Neural cell (in vitro differentiated cells): ENCODE measurements around the gene OLFML2B. TPM values are rescaled to one million over a fixed set of nuclear protein-coding genes. Genes with fewer than 3 reads are reported as not detected.
"Not testable (repeated sequence)": the region's sequence is repeated elsewhere in the genome, so short reads cannot be mapped to it uniquely, and the experiment has no call there.

Experiments used
- H2AFZ ChIP-seq: fragments of 200-600, 300-800 bp; sonication (generic), shearing (Covaris generic); 2 replicates; pipeline ENCODE4 v1.6.0; 2014; ENCODE audit warnings: low read depth, mild to moderate bottlenecking, antibody characterized with exemption, low read length, moderate library complexity
- H3F3A ChIP-seq: fragments of 200-600 bp; shearing (Covaris generic); 2 replicates; pipeline ENCODE4 v1.6.1; 2016; ENCODE audit warnings: mild to moderate bottlenecking, moderate library complexity, mixed read lengths, antibody characterized with exemption, low read length; ENCODE audit not compliant: insufficient read depth, poor library complexity, severe bottlenecking
- H3K27ac ChIP-seq: fragments of 200-600, 300-800 bp; sonication (generic), shearing (Covaris generic); 2 replicates; pipeline ENCODE4 v1.5.1; 2014; ENCODE audit warnings: mild to moderate bottlenecking, low read length, moderate library complexity
- H3K27me3 ChIP-seq: fragments of 300-800, 200-600 bp; sonication (generic), shearing (Covaris generic); 2 replicates; pipeline ENCODE4 v1.6.0; 2014; ENCODE audit warnings: mild to moderate bottlenecking, low read depth, low read length, moderate library complexity; ENCODE audit not compliant: insufficient read depth
- H3K36me3 ChIP-seq: fragments of 300-800, 200-600 bp; sonication (generic), shearing (Covaris generic); 2 replicates; pipeline ENCODE4 v1.5.1; 2014; ENCODE audit warnings: mild to moderate bottlenecking, antibody characterized with exemption, low read length, moderate library complexity; ENCODE audit not compliant: insufficient read depth
- H3K4me2 ChIP-seq: fragments of 300-800, 200-600 bp; sonication (generic), shearing (Covaris generic); 2 replicates; pipeline ENCODE4 v1.6.0; 2014; ENCODE audit warnings: mild to moderate bottlenecking, low read length
- H3K4me3 ChIP-seq: fragments of 300-800, 200-600 bp; sonication (generic), shearing (Covaris generic); 2 replicates; pipeline ENCODE4 v1.5.1; 2014; ENCODE audit warnings: mild to moderate bottlenecking, low read length, moderate library complexity
- H3K79me2 ChIP-seq: fragments of 200-600 bp; shearing (Covaris generic); replicated peaks from 2 replicates; pipeline ENCODE4 v1.6.0; 2014; ENCODE audit warnings: mild to moderate bottlenecking, low read length, moderate library complexity; ENCODE audit not compliant: insufficient read depth
- H3K9ac ChIP-seq: fragments of 300-800, 200-600 bp; sonication (generic), shearing (Covaris generic); 2 replicates; pipeline ENCODE4 v1.6.1; 2016; ENCODE audit warnings: mild to moderate bottlenecking, low read length, mixed read lengths
- H3K9me2 ChIP-seq: fragments of 200-600 bp; shearing (Covaris generic); 2 replicates; pipeline ENCODE4 v1.6.1; 2016; ENCODE audit warnings: mild to moderate bottlenecking, low read length, mixed read lengths; ENCODE audit not compliant: insufficient read depth
- H3K9me3 ChIP-seq: fragments of 200-600, 300-800 bp; sonication (generic), shearing (Covaris generic); 2 replicates; pipeline ENCODE4 v1.6.1; 2016; ENCODE audit warnings: mild to moderate bottlenecking, mixed run types, low read length, moderate library complexity, mixed read lengths
- H4K20me1 ChIP-seq: fragments of 200-600 bp; shearing (Covaris generic); 2 replicates; pipeline ENCODE4 v1.6.1; 2016; ENCODE audit warnings: mild to moderate bottlenecking, mixed run types; ENCODE audit not compliant: insufficient read depth
- CTCF ChIP-seq: fragments of 450-650 bp; IDR thresholded peaks from 2 replicates; pipeline ENCODE4 v1.5.1; 2014; ENCODE audit warnings: antibody characterized with exemption, mild to moderate bottlenecking, moderate library complexity; ENCODE audit not compliant: poor library complexity, severe bottlenecking
- EP300 ChIP-seq: fragments of 450-650 bp; conservative IDR thresholded peaks from 2 replicates; pipeline ENCODE4 v1.6.1; 2014; ENCODE audit warnings: antibody characterized with exemption, mild to moderate bottlenecking, moderate library complexity; ENCODE audit not compliant: poor library complexity, severe bottlenecking
- EZH2 ChIP-seq: fragments of 200-600, 300-800 bp; shearing (Covaris generic), sonication (generic); IDR thresholded peaks from 2 replicates; pipeline ENCODE4 v1.6.1; 2014; ENCODE audit warnings: antibody characterized with exemption, low read length, borderline replicate concordance, mild to moderate bottlenecking; ENCODE audit not compliant: insufficient read depth, poor library complexity, severe bottlenecking
- MXI1 ChIP-seq: fragments of 450-650 bp; conservative IDR thresholded peaks from 2 replicates; pipeline ENCODE4 v1.6.1; 2014; ENCODE audit warnings: antibody characterized with exemption, mild to moderate bottlenecking; ENCODE audit not compliant: poor library complexity, severe bottlenecking
- POLR2AphosphoS5 ChIP-seq: IDR thresholded peaks from 2 replicates; pipeline ENCODE4 v1.6.1; 2012
- RAD21 ChIP-seq: fragments of 450-650 bp; conservative IDR thresholded peaks from 2 replicates; pipeline ENCODE4 v1.6.1; 2014; ENCODE audit warnings: antibody characterized with exemption, mild to moderate bottlenecking, moderate library complexity
- SMC3 ChIP-seq: fragments of 450-650 bp; conservative IDR thresholded peaks from 2 replicates; pipeline ENCODE4 v1.6.1; 2014; ENCODE audit warnings: antibody characterized with exemption, mild to moderate bottlenecking, moderate library complexity; ENCODE audit not compliant: poor library complexity
- TAF1 ChIP-seq: IDR thresholded peaks from 2 replicates; pipeline ENCODE4 v1.6.1; 2012; ENCODE audit warnings: low read depth
- polyA plus RNA-seq: library from polyadenylated mRNA; depleted of rRNA; stranded (reverse); fragments of >200 nt; gene quantifications from 2 replicates; pipeline ENCODE4 v1.2.3, GENCODE V29; 2014
- TF ChIP-seq, protein P1 (sequence below): IDR thresholded peaks from 2 replicates; pipeline ENCODE4 v1.6.1; 2012; ENCODE audit warnings: borderline replicate concordance

Gene OLFML2B
- polyA plus RNA-seq, 1 donor from 2014 or later, result 0.78 TPM

- TF ChIP-seq MXI1 (no peak), RAD21 (no peak), EZH2 (no peak), EP300 (no peak), SMC3 (no peak), POLR2AphosphoS5 (no peak), TAF1 (no peak)
- TF ChIP-seq, protein P1, sequence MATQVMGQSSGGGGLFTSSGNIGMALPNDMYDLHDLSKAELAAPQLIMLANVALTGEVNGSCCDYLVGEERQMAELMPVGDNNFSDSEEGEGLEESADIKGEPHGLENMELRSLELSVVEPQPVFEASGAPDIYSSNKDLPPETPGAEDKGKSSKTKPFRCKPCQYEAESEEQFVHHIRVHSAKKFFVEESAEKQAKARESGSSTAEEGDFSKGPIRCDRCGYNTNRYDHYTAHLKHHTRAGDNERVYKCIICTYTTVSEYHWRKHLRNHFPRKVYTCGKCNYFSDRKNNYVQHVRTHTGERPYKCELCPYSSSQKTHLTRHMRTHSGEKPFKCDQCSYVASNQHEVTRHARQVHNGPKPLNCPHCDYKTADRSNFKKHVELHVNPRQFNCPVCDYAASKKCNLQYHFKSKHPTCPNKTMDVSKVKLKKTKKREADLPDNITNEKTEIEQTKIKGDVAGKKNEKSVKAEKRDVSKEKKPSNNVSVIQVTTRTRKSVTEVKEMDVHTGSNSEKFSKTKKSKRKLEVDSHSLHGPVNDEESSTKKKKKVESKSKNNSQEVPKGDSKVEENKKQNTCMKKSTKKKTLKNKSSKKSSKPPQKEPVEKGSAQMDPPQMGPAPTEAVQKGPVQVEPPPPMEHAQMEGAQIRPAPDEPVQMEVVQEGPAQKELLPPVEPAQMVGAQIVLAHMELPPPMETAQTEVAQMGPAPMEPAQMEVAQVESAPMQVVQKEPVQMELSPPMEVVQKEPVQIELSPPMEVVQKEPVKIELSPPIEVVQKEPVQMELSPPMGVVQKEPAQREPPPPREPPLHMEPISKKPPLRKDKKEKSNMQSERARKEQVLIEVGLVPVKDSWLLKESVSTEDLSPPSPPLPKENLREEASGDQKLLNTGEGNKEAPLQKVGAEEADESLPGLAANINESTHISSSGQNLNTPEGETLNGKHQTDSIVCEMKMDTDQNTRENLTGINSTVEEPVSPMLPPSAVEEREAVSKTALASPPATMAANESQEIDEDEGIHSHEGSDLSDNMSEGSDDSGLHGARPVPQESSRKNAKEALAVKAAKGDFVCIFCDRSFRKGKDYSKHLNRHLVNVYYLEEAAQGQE, result no peak
- Histone ChIP-seq H3K36me3 (no peaks in the 10 kb centered on the region), H3K4me2 (no peak overlapping the region), H3K27ac (no peak overlapping the region), H2AFZ (no peak overlapping the region), H3K27me3 (no peaks in the 10 kb centered on the region), H3K79me2 (peaks cover 34% of the 10 kb centered on the region), H3K9ac (no peak overlapping the region), H3K9me2 (no peaks in the 10 kb centered on the region), H3K9me3 (no peaks in the 10 kb centered on the region), H3K4me3 (no peak overlapping the region), H4K20me1 (no peaks in the 10 kb centered on the region), H3F3A (no peaks in the 10 kb centered on the region)
Measured at GRCh38 chr1:162068301-162068700, 44.6 kb upstream of the OLFML2B start.

DNA sequence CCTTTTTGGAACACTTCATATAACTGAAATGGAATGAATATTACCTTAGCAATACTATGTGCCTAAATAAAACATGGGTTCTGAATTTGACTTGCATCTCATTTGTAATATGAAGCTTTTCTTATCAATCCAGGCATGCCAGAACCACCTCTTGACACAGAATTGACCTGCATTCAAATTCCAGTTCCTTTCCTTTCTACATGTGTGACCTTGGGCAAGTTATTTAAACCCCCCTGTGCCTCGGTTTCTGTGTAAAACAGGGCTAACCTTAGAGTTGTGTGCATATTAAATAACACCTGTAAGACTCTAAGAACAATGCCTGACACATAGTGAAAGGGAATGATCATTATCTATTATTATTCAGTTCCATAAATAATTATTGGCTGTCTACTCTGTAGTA is 43.8 kb upstream of the OLFML2B start:
- peaks cover 25% of the 10 kb centered on the region for H3K79me2 ChIP-seq
- H3K4me2 ChIP-seq, result no peak overlapping the region
- H3K9ac ChIP-seq, result no peak overlapping the region
- H3K27ac ChIP-seq, result no peak overlapping the region
- no peak for TF ChIP-seq EP300
- no peak for TF ChIP-seq POLR2AphosphoS5
- TF ChIP-seq CTCF, result no peak
- TF ChIP-seq EZH2, result no peak
- TF ChIP-seq SMC3, result no peak
- TF ChIP-seq, protein P1, result no peak
- TF ChIP-seq MXI1, result no peak
- TF ChIP-seq RAD21, result no peak
- no peak for TF ChIP-seq TAF1
- H3K4me3 ChIP-seq, result no peak overlapping the region
- H3K9me3 ChIP-seq, result no peaks in the 10 kb centered on the region
- H2AFZ ChIP-seq, result no peak overlapping the region
- H3K27me3 ChIP-seq, result no peaks in the 10 kb centered on the region
- H4K20me1 ChIP-seq, result no peaks in the 10 kb centered on the region
- H3F3A ChIP-seq, result no peaks in the 10 kb centered on the region
- no peaks in the 10 kb centered on the region for H3K9me2 ChIP-seq
- no peaks in the 10 kb centered on the region for H3K36me3 ChIP-seq

DNA sequence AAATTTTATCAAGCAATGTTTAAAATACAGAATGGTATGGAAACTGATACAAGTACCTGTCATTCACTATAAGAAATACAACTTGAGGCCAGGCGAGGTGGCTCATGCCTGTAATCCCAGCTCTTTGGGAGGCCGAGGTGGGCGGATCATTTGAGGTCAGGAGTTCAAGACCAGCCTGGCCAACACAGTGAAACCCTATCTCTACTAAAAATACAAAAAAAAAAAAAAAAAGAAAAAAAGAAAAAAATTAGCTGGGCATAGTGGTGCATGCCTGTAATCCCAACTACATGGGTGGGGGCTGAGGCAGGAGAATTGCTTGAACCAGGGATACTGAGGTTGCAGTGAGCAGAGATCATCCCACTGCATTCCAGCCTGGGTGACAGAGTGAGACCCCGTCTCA is 43.2 kb upstream of the OLFML2B start:
- not testable (repeated sequence) for H3K27me3 ChIP-seq, H2AFZ ChIP-seq, H3K4me3 ChIP-seq

More for the DNA sequence above, 43.2 kb upstream of the OLFML2B start:
- H3K4me2 ChIP-seq, H3K9me2 ChIP-seq, H3K9ac ChIP-seq, H3K27ac ChIP-seq, H3K9me3 ChIP-seq, H3K36me3 ChIP-seq, H3F3A ChIP-seq, H4K20me1 ChIP-seq: not testable (repeated sequence)
- H3K79me2 ChIP-seq, result peaks cover 19% of the 10 kb centered on the region
